ENCODE measurements around the gene ROR1. TPM values are rescaled to one million over a fixed set of nuclear protein-coding genes. Genes with fewer than 3 reads are reported as not detected.

ROR1 gene
- total and polyA plus RNA-seq, 9 of the 15 experiments (the other 6 are each of a cell fraction or from before 2014, with no cell fraction given), result 0.02 TPM; not detected in 8

- no peak for FAIRE-seq
- ATAC-seq, result no peak
- TF ChIP-seq ZNF175 (CRISPR knock-in tag; IDR thresholded peaks at IDR 0.05; ENCODE audit: low read depth), result no peak
- TF ChIP-seq, protein P1, sequence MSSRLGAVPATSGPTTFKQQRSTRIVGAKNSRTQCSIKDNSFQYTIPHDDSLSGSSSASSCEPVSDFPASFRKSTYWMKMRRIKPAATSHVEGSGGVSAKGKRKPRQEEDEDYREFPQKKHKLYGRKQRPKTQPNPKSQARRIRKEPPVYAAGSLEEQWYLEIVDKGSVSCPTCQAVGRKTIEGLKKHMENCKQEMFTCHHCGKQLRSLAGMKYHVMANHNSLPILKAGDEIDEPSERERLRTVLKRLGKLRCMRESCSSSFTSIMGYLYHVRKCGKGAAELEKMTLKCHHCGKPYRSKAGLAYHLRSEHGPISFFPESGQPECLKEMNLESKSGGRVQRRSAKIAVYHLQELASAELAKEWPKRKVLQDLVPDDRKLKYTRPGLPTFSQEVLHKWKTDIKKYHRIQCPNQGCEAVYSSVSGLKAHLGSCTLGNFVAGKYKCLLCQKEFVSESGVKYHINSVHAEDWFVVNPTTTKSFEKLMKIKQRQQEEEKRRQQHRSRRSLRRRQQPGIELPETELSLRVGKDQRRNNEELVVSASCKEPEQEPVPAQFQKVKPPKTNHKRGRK (tag; IDR thresholded peaks at IDR 0.05), result no peak
- no peak for TF ChIP-seq MYBL2 (IDR thresholded peaks at IDR 0.05; ENCODE audit: low read depth)
- no peak for TF ChIP-seq MYBL2 (CRISPR knock-in tag; IDR thresholded peaks at IDR 0.05; ENCODE audit: borderline replicate concordance)
- TF ChIP-seq, protein P2, sequence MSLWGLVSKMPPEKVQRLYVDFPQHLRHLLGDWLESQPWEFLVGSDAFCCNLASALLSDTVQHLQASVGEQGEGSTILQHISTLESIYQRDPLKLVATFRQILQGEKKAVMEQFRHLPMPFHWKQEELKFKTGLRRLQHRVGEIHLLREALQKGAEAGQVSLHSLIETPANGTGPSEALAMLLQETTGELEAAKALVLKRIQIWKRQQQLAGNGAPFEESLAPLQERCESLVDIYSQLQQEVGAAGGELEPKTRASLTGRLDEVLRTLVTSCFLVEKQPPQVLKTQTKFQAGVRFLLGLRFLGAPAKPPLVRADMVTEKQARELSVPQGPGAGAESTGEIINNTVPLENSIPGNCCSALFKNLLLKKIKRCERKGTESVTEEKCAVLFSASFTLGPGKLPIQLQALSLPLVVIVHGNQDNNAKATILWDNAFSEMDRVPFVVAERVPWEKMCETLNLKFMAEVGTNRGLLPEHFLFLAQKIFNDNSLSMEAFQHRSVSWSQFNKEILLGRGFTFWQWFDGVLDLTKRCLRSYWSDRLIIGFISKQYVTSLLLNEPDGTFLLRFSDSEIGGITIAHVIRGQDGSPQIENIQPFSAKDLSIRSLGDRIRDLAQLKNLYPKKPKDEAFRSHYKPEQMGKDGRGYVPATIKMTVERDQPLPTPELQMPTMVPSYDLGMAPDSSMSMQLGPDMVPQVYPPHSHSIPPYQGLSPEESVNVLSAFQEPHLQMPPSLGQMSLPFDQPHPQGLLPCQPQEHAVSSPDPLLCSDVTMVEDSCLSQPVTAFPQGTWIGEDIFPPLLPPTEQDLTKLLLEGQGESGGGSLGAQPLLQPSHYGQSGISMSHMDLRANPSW (CRISPR knock-in tag; IDR thresholded peaks at IDR 0.05), result no peak
- TF ChIP-seq PHF20 (IDR thresholded peaks at IDR 0.05; ENCODE audit: partially characterized antibody), result no peak
- no peak for TF ChIP-seq MEF2A (IDR thresholded peaks at IDR 0.05; ENCODE audit: control insufficient read depth, low read depth, low read length)
- TF ChIP-seq, protein P3, sequence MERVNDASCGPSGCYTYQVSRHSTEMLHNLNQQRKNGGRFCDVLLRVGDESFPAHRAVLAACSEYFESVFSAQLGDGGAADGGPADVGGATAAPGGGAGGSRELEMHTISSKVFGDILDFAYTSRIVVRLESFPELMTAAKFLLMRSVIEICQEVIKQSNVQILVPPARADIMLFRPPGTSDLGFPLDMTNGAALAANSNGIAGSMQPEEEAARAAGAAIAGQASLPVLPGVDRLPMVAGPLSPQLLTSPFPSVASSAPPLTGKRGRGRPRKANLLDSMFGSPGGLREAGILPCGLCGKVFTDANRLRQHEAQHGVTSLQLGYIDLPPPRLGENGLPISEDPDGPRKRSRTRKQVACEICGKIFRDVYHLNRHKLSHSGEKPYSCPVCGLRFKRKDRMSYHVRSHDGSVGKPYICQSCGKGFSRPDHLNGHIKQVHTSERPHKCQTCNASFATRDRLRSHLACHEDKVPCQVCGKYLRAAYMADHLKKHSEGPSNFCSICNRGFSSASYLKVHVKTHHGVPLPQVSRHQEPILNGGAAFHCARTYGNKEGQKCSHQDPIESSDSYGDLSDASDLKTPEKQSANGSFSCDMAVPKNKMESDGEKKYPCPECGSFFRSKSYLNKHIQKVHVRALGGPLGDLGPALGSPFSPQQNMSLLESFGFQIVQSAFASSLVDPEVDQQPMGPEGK (CRISPR knock-in tag; IDR thresholded peaks at IDR 0.05; ENCODE audit: borderline replicate concordance), result no peak
- no peak for TF ChIP-seq ZNF23 (CRISPR knock-in tag; IDR thresholded peaks at IDR 0.05)
Observed at GRCh38 chr1:63843884-63844283, 70.1 kb downstream of the ROR1 start.

More at GRCh38 chr1:63843884-63844283, 70.1 kb downstream of the ROR1 start:
- Histone ChIP-seq H3K4me3 (no peak overlapping the region), H3K27ac (ENCODE audit: extremely low read depth, low read depth, low read length) (no peak overlapping the region), H3K4me1 (replicated peaks in 1 of 2; ENCODE audit: control insufficient read depth in 2 of 2, insufficient read depth in 2 of 2, low read length in 2 of 2) (no peaks in the 10 kb centered on the region), H3K9me3 (replicated peaks; ENCODE audit: control insufficient read depth, insufficient read depth, low read depth, low read length) (no peaks in the 10 kb centered on the region), H3K36me3 (ENCODE audit: control insufficient read depth, insufficient read depth, low read length) (no peaks in the 10 kb centered on the region), H3K9ac (ENCODE audit: insufficient read depth in 1 of 2, low read depth in 2 of 2, low read length in 2 of 2) (no peak overlapping the region), H3K9me1 (ENCODE audit: control insufficient read depth, insufficient read depth, low read length) (no peaks in the 10 kb centered on the region), H3K4me2 (ENCODE audit: insufficient read depth, low read length) (no peak overlapping the region), H4K20me1 (replicated peaks; ENCODE audit: control insufficient read depth, insufficient read depth, low read length) (no peaks in the 10 kb centered on the region), H3K27me3 (ENCODE audit: control insufficient read depth in 2 of 2, insufficient read depth in 2 of 2, low read length in 2 of 2) (peaks cover 0 to 18% of the 10 kb centered on the region in 2 experiments; a peak in 2 of 5 replicates), H3K79me2 (ENCODE audit: control insufficient read depth, insufficient read depth, low read length) (no peaks in the 10 kb centered on the region), H2AFZ (ENCODE audit: low read depth, low read length) (no peak overlapping the region)
- ChIA-PET POLR2A (no interaction called here), CTCF (ENCODE audit: low intra/inter-chr PET ratio) (no interaction called here)
- in situ Hi-C loops (cut with MboI) (no loop called here), intact Hi-C loops (cut with micrococcal nuclease) (no loop called here)
- no peak for DNase-seq (ENCODE audit: extremely low read depth in 1 of 4, low spot score in 3 of 4)
- no TSS peak for BruUV-seq (replicated peaks)
- 0% methylated on average over 2 of the region's 2 CpGs for WGBS (ENCODE audit: insufficient coverage, low coverage, missing lambda C conversion rate)
